ENCODE results near the gene CD7.

CD7 gene

DNA sequence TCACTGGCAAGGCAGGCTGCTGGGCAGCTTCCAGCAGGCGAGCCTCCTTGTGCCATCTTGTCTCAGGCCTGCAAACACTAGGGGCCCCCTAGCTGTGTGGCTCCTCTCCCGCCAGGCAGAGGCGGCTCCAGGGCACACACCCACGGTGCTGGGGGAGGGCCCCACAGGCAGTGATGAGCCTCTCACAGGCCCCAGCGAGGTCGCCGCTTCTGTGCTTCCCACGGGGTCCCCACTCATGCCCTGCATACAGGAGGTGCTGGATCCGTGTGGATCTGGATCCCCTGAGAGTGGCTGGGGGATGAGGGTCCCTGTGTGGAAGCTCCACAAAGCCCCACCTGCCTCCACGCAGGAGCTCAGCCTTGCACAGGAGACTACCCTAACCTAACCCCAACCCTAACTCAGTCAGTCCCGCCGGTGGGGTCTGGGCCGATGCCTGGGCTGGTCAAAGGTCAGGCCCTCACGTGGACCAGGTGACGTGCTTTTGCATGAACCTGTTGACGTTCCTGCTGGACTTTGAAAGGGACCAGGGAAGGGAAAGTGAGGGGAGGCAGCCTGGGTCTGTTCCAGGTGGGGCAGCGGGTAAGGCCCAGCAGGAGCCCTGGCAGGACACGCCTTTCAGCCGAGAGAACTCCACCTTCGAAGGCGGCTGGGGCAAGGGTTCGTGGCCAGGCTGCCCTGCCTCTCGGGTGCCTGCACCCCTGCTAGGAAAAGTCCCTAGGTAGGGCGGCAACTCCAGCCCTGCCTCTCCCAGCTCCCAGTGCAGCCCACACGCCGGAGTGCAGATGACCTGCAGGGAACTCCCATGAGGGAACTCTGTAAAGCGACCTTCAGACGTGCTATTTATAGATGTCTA, 11.0 kb upstream of the CD7 start:
- DNase-seq, result no peak

DNA sequence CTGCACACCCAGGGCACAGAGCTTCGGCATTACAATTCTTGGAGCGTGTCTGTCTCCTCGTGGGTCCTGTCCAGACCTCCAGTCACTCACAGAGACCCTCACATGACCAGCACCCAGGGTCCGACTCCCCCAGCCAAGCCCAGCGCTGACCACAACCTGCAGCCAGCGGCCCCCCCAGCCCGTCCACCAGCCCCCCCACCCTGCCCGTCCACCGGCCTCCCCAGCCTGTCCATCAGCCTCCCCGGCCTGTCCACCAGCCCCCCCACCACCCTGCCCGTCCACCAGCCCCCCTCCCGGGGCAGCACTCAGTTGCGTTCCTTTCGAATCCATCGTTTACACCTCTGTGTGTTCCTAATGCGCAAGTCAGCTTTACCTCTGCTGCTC, 10.3 kb upstream of the CD7 start:
- no peak for DNase-seq

DNA sequence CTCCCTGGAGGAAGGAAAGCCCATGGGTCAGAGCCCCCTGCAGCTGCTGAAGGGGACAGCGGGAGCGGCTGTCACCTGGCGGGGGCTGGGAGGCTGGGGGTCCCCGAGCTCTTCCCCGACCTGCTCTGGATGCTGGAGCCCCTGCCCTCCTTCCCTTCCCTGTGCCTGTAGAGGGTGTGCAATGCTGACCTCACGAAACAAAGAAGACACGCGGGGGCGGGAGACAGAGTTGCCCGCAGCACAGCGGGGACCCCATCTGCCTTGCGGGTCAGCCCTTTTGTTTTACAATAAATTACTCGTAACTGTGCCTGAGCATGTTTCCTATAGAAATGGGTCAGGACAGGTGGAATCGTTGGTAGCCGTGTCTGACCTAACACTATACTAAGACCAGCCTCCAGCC, 9.9 kb upstream of the CD7 start:
- no peak for DNase-seq

DNA sequence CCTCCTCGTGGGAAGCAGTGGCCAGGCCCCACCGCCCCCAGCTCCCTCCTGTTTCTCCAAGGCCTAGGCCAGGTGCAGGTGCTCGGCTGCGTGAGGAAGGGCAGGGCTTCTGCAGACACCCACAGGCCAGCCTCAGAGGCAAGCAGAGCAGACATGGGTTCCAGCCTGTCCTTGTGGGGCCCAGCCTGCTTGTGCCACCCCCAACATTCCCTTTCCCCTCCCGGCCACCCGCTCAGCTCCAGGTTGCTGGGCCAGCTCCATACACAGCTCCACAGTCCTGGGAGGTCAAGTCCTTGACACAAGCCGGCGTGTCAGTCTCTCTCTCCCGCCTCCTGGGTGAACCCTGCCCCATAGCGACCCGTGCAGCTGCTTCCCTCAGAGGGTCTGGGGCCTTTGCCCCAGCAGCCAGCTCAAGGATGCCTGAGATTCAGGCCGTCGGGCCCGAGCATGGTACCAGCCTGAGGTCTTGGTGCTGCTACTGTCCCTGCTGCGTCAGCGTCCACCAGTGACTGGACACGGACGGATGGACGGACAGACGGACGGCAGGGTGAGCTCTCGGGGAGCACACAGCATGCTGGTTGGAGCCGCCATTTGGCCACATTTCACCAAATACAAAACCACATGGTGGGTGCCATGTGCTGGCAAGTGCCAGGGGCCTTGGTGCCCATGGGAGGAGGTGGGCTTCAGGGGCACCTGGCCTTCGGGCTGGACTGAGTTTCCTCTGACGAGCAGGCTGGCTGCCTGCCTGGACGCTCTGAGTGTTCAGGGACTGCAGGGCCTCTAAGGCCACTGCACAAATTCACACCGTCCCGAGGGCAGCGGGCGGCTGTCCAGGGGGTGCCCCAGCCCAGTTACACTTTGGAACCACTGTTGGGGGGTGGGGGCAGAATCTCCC, 8.1 kb upstream of the CD7 start:
- DNase-seq, result no peak

DNA sequence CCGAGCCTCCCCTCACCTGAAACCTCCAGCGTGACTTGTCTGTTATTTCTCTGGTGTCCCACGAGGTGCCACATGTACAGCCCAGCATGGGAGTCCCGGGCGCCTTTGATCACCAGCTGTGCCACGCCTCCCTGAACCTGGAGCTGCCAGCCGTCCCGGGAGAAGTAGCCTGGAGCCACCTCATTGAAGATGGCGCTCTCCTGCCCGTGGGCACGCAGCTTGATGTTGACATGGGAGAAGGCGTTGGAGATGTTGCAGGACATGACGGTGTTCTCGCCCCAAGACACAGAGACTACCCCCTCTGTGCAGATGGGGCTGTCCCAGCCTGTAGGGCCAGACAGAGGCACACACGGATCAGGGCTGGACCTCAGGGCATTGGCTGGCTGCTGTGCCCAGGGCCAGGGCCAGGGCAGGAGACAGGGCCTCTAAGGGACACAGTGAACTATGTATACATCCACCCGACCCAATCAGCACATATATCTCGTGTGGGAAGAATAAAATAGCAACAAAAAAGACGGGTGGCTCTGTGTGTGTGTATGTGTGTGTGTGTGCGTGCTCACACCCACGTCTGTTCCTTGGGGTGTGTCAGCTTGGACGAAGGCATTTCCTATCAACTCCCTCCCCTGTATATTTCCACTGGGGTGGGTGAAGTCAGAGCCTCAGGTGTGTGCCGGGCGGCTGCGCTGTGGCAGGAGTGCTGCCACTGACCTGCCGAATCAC, 7.3 kb upstream of the CD7 start:
- no peak for DNase-seq

DNA sequence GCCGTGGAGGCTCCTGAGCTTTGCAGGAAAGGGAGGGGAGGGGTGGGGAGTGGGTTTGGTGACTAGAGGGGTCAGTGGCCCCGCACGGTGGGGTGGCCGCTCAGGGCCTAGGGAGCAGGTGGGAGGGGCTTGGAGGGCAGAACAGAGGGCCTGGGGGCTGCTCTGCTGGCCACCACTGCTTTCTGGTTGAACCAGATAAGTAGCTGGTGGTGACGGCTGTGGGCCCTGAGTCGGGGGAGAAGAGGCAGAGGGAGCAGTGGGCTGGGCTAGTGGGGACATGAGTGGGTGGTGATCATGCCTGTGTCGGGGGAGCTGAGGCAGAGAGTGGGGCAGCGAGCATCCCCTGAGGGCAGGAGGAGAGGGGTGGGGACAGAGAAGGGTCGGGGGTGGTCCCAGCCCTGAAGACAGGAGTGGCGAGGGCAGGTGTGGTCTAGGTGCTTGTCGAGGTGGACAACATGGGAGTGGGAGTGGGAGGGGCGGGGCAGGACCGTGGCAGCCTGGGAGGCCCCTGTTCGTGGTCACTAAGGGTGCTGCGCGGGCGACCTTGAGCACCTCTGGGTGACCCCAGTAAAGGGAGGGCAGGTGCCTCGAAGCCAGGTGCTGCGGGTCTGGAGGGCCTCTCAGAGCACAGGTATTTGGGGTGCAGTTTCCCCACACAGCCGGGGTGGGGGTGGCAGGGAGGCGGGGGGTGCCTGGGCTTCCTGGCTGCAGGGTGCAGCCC, 6.3 kb upstream of the CD7 start:
- DNase-seq, result no peak

DNA sequence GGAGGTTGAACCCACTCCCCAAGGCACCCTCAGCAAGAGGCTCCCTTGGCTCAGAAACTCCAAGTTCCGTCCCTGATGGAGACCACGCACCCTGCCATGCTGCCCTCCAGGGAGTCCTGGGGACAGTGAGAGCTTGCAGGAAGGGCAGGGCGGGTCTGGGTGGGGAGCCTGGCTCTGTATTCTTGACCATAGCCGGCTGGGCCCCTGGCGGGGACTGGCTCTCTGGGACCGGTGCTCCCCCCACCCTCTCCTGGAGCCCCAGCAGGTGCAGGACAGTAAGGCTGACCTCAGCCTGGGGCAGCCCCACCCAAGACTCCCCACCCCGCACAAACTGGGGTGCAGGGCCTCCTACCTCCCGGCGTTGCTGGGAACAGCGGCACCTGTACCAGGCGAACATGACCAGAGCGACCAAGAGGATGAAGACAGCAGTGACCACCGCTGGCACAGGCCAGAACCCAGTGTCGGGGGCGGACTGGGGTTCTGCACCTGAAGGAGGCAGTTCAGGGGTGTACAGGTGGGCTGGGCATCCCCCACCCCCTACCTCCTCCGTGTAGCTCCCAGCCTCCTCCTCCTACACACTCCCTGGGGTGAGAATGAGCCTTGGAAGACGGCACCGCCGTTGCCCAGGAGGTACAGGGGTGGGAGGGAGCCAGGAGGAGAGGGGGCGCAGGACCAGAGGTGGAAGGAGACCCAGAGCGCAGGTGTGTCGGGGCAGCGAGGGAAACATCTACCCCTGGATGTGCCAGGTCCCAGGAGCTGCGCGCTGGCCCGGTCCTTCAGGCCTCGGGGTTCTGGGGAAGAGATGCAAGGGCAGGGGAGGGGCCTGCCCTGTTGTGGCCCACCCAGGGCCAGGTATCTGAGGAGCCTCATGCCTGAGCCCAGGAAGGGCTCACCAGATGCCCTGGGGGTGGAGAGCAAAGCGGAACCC, 5.4 kb upstream of the CD7 start:
- no peak for DNase-seq

DNA sequence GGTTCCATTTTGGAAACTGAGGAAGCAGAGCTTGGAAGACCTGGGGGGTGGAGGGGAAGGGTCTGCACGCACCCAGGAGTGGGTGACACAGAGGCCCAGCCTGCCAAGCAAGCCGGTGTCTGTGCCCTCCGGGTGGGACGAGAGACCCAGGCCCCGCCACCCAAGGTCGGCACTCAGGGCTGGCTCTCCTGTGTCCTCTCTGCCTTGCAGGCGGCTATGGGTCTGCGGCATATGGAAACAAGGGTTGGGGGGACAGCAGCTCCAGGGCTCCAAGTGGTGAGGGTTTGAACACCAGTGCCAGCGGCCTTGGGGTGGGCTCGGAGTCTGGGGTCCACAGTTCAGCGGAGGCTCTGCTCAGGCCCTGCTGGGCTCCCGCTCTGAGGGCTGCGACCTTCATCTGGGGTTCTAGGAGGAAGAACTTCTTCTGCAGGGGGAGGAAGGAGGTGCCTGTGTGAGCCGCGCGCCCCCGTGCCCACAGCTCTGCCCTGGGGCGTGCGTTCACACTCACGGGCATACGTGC, 4.6 kb upstream of the CD7 start:
- DNase-seq, result no peak

DNA sequence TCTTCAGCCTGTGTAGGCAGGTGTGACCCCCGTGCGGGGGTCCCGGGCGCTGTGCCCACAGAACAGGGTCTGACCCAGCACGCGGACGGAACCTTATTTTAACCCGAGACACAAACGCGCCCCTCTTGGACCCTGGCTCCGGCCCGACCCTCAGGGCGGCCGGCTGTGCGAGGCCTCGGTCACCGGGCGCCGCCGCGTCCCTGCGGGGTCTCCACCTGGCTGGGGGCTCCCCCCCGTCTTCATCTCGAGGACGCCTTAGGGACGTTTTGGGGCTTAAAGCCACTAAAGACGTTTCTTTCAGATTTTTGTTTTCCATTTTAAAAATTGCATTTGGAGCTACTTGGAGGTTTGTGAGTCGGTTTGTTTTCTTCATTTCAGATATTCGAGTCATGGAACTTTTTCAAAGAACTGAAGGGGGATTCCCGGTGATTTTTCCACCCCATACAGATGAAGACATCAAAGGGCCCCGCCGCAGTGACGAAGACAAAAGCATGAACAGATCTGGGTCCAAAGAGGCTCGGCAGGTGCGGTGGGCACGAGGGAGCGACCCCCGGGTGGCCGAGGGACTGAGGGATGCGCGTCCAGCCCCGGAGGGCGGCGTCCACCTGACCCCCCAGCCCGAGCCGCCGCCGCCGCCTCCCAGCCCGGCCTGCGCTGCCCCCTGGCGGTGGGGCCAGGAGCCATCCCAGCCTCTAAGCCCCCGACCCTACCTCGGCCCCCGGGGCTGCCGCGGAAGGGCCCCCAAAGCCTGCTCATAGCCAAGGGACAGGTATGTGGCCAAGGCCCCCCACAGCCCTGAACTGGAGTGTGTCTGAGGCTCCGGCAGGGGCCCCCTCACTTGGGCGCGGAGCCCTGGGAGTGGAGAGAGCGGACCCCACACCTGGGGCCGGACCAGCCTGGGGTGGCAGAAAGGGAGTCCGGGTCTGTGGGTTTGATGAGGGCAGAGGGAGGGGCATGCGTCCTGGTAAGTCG, 3.8 kb upstream of the CD7 start:
- DNase-seq, result no peak

DNA sequence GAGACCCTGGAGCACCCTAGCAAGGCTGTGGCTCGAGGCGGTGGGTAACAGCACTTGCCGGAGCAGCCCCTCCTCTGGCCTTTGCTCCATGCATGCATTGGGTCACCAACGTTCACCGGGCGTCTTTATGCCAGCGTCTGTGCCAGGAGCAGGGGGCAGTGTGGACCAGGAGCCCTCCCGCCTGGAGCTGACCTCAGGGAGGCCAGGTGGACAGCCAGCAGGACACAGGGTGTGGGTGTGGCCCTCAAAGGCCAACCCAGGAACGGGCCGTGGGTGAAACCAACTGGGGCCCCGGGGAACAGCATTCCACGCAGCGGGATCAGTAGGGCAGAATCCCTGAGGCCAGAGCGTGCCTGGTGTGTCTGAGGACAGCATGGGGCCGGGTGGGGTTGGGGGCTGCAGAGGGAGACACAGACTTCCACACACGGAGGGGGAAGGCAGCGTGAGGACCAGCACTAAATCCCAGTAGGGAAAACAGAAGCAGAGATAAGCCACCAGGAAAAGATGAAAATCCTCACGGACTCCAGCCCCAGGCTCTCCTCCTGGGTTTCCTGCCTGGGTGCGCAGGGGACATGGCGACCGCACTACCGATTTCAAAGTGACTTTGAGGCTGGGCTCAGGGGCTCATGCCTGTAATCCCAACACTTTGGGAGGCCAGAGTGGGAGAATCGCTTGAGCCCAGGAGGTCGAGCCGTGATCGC, 2.9 kb upstream of the CD7 start:
- no peak for DNase-seq

DNA sequence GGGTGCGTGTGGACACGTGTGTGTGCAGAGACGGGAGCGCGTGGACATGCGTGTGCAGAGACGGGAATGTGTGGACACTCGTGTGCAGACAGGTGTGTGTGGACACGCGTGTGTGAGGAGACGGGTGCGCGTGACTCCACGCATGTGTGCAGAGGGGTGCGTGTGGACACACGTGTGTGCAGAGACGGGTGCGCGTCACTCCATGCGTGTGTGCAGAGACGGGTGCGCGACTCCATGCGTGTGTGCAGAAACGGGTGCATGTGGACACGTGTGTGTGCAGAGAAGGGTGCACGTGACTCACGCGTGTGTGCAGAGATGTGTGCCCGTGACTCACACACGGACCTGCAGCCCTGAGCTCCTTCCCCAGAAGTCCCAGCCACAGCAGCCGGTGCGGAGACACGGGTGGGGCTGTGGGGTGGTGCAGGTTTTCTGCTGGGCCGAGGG, 2.2 kb upstream of the CD7 start:
- no peak for DNase-seq

DNA sequence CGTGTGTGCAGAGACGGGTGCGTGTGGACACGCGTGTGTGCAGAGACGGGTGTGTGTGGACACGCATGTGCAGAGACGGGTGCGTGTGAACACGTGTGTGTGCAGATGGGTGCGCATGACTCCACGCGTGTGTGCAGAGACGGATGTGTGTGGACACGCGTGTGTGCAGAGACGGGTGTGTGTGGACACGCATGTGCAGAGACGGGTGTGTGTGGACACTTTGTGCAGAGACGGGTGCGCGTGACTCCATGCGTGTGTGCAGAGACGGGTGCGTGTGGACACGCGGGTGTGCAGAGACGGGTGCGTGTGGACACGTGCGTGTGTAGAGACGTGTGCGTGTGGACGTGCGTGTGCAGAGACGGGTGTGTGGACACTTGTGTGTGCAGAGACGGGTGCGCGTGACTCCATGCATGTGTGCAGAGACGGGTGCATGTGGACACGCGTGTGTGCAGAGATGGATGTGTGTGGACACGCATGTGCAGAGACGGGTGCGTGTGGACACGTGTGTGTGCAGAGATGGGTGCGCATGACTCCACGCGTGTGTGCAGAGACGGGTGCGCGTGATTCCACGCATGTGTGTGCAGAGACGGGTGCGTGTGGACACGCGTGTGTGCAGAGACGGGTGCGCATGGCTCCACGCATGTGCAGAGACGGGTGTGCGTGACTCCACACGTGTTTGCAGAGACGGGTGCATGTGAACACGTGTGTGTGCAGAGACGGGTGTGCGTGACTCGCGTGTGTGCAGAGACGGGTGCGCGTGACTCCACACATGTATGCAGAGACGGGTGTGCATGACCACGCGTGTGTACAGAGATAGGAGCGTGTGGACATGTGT, 1.6 kb upstream of the CD7 start:
- DNase-seq, result no peak

DNA sequence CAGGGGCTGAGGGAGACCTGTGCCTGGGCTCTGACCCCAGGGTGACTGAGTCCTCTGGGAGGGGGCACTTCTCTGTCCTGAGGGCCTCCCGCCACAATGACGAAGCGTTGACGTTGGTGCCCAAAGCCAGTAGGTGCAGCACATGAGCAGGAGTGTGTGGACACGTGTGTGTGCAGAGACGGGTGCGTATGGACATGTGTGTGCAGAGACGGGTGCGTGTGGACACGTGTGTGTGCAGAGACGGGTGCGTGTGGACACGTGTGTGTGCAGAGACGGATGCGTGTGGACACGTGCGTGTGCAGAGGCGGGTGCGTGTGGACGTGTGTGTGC, 726 bp upstream of the CD7 start:
- DNase-seq, result no peak

DNA sequence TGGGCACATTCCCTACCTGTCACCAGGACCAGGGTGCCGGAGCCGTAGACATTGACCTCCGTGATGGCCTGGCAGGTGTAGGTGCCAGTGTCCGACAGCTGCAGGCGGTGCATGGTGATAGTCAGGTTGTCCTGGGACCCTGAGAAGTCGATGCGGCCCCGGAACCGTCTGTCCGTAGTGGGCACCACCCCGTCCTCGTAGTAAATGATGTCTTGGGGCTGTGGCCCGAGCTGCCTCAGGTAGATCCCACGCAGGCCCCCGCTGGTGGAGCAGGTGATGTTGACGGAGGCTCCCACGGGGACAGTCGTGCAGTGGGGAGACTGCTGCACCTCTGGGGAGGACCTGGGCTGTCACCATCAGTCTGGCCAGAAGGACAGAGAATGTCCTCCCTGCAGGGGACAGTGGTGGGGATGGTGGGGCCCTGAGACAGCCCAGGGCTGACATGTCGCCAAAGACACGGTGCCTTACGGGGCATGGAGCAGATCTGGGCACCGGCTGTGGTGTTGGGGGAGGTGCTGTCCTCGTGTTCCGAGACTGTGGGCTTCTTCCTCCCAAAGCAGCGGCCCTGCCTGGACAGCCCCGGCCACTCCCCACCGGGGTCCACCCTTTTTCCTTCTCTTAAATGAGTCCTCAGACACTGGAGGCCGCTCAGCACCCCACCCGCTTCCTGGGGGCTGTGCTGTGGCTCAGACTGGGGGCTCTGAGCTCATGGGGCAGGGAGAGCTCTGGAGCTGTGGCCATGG, 586 bp downstream of the CD7 start:
- no peak for DNase-seq

DNA sequence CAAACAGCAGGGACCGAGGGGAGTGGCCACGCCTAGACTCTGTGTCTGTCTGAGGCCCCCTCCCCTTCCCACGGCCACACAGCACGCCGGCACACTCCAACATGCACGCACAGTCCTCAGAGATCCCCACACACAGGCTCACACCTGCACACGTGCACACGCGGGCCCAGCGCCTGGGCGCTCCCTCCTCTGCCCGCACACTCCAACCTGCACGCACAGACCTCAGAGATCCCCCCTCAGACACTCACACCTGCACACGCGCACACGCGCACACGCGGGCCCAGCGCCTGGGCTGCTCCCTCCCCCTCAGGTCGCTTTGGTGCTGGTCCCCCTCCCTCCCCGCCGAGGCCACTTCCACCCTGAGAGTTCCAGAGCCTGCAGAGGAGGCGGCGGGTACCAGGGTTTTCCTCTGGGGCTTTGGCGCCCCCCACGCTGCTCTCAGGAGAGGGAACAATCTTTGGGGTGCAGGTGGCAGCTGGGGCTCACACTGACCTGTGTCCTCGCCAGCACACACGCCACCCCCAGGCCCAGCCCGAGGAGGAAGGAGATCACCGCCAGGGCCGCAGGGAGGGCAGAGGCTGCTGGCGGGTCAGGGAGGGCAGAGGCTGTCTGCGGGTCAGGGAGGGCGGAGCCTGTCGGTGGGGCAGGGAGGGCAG, 1.6 kb downstream of the CD7 start:
- DNase-seq, result no peak

DNA sequence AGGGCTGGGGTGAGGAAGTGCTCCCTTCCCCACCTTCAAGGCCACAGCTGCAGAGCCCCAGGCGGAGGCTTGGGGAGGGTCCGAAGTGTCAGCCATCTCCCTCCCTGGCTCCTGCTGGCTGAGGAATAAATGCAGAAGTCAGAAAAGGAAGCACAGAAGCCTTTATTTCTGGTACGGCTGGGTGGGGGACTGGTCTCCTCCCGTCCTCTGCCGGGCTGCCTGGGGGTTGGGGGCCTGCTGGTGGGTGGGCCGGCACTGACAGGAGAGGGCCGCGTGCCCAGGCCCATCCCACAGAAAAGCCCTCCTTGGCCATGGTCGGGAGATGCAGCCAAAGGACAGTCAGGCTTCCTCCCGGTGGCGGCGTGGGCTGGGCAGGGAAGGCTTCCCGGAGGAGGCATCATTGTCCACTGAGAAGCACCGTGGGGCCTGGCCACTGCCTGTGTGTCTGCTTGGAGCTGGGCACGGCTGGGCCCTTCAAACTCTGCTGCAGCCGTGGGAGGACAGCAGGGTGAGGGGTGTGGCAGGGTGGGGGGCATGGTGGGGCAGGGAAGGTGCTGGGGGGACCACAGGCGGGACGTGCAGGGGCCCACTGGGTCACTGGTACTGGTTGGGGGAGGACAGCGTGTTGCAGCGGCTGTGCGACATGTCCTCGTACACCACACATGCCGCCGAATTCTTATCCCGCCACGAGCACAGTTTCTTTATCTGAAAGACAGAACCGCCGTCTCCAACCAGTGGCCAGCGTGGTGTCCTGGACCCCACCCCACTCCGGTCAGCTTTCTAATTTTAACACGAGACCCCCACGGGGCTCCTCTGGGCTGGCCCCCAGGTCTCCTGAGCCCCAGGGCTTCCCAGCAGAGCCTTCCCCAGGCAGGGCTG, 2.4 kb downstream of the CD7 start:
- DNase-seq, result no peak
